HepG2 (cell line): Measurements from ENCODE around the gene TAB3. TPM values are rescaled to one million over a fixed set of nuclear protein-coding genes. Genes with fewer than 3 reads are reported as not detected.

ENCODE experiments used
- ATAC-seq: fragments of 200-7000 bp; cut with Tn5 transposase; 3 replicates; pipeline ENCODE4 v1.9.1; 2020; ENCODE audit warnings: mild to moderate bottlenecking, moderate library complexity
- BruUV-seq: library from RNA; stranded (reverse); fragments of 400-500 nt; replicated peaks from 2 replicates; lab custom pipeline; 2021; lab: Mats Ljungman, UMichigan
- CTCF ChIA-PET: fragments of 300-600 bp; formaldehyde crosslinking; extraction: SDS; loops from one replicate; lab custom pipeline; 2021; ENCODE audit warnings: low total read pairs, inconsistent platforms, low intra/inter-chr PET ratio; lab: Yijun Ruan, JAX
- POLR2A ChIA-PET: fragments of 350-600 bp; sonication (Branson Sonifier 250); formaldehyde crosslinking; loops from one replicate; lab custom pipeline; 2020; ENCODE audit warnings: antibody characterized with exemption, inconsistent platforms; lab: Yijun Ruan, JAX
- DNase-seq: peaks from one replicate; pipeline ENCODE4 v3.0.0-alpha.2; 2015; ENCODE audit warnings: low spot score
- FAIRE-seq: peaks from 3 replicates; lab custom pipeline; 2011; peaks lifted over from hg19 to GRCh38; lab: Jason Lieb, UNC
- H2AFZ ChIP-seq: one replicate; pipeline ENCODE4 v1.6.1; 2011; ENCODE audit warnings: low read length, inconsistent platforms
- H3K27ac ChIP-seq: fragments of 300-600 bp; 3 replicates; pipeline ENCODE4 v1.8.0; 2011; ENCODE audit warnings: mixed run types, mild to moderate bottlenecking, mixed read lengths, low read length, inconsistent platforms; ENCODE audit not compliant: insufficient read depth; ENCODE audit errors: extremely low read length
- H3K27me3 ChIP-seq, 2 experiments: fragments of 200-600 bp in 1 of 2; 2 replicates in 1 of 2; 3 replicates in 1 of 2; pipeline versions ENCODE4 v1.6.0 to v1.8.0; 2011; ENCODE audit warnings: low read length in 2 of 2, mild to moderate bottlenecking in 2 of 2, moderate library complexity in 2 of 2, inconsistent platforms in 1 of 2; ENCODE audit not compliant: insufficient read depth in 2 of 2, control insufficient read depth in 1 of 2
- H3K36me3 ChIP-seq, 2 experiments: fragments of 200-600 bp in 1 of 2; replicated peaks in 1 of 2; 2 replicates in 1 of 2; 3 replicates in 1 of 2; pipeline versions ENCODE4 v1.5.1 to v1.8.0; 2011; ENCODE audit warnings: low read length in 2 of 2, inconsistent platforms in 1 of 2; ENCODE audit not compliant: insufficient read depth in 2 of 2, control insufficient read depth in 1 of 2
- H3K4me1 ChIP-seq: 2 replicates; pipeline ENCODE4 v1.5.1; 2012; ENCODE audit warnings: low read length, inconsistent platforms; ENCODE audit not compliant: insufficient read depth
- H3K4me2 ChIP-seq: 2 replicates; pipeline ENCODE4 v1.6.0; 2011; ENCODE audit warnings: low read depth, low read length, inconsistent platforms
- H3K4me3 ChIP-seq, 3 experiments: fragments of 200-600 bp in 1 of 3; sonication (generic), shearing (Covaris generic) in 1 of 3; replicated peaks in 1 of 3; 2 replicates each; pipeline ENCODE4 v1.5.1; 2011 to 2016; ENCODE audit warnings: low read length in 3 of 3, inconsistent platforms in 2 of 3, low read depth in 2 of 3, mild to moderate bottlenecking in 2 of 3, control low read depth in 1 of 3, mixed read lengths in 1 of 3; ENCODE audit not compliant: insufficient read depth in 1 of 3
- H3K79me2 ChIP-seq: one replicate; pipeline ENCODE4 v1.6.1; 2011; ENCODE audit warnings: low read length, inconsistent platforms; ENCODE audit not compliant: insufficient read depth
- H3K9ac ChIP-seq: 2 replicates; pipeline ENCODE4 v1.6.0; 2011; ENCODE audit warnings: mild to moderate bottlenecking, low read depth, low read length, inconsistent platforms; ENCODE audit not compliant: insufficient read depth
- H3K9me3 ChIP-seq: 2 replicates; pipeline ENCODE4 v1.5.1; 2012; ENCODE audit warnings: mild to moderate bottlenecking, low read length
- H4K20me1 ChIP-seq: 2 replicates; pipeline ENCODE4 v1.6.0; 2011; ENCODE audit warnings: inconsistent platforms, mild to moderate bottlenecking, low read length, moderate library complexity; ENCODE audit not compliant: insufficient read depth
- CCAR2 ChIP-seq: fragments of 200-400 bp; formaldehyde crosslinking; optimal IDR thresholded peaks from 2 replicates; pipeline ENCODE3; 2018; ENCODE audit warnings: low read depth, mild to moderate bottlenecking, low read length, moderate library complexity
- CENPX ChIP-seq: sonication (generic); formaldehyde crosslinking; IDR thresholded peaks from 2 replicates; pipeline ENCODE4 v1.9.0; 2021; ENCODE audit warnings: mild to moderate bottlenecking, missing genetic modification reagents, moderate library complexity
- DMAP1 ChIP-seq: IDR thresholded peaks from 2 replicates; pipeline ENCODE4 v1.6.1; 2016
- GATA4 ChIP-seq: sonication (generic); IDR thresholded peaks from 2 replicates; pipeline ENCODE4 v1.6.1; 2016; ENCODE audit warnings: antibody characterized with exemption, low read depth, borderline replicate concordance
- HNRNPH1 ChIP-seq: fragments of 200-400 bp; formaldehyde crosslinking; optimal IDR thresholded peaks from 2 replicates; pipeline ENCODE3; 2017; ENCODE audit warnings: mild to moderate bottlenecking, low read depth, low read length
- MZF1 ChIP-seq: sonication (generic); formaldehyde crosslinking; IDR thresholded peaks from 2 replicates; pipeline ENCODE4 v1.8.1; 2023; ENCODE audit warnings: mild to moderate bottlenecking, missing genetic modification reagents, borderline replicate concordance
- NFYC ChIP-seq: IDR thresholded peaks from 2 replicates; pipeline ENCODE4 v1.6.1; 2016; ENCODE audit warnings: missing genetic modification reagents, missing compliant biosample characterization
- SNRNP70 ChIP-seq: fragments of 200-400 bp; formaldehyde crosslinking; IDR thresholded peaks from 2 replicates; pipeline ENCODE4 v1.6.1; 2017; ENCODE audit warnings: mild to moderate bottlenecking, low read depth, low read length, moderate library complexity
- SSRP1 ChIP-seq: IDR thresholded peaks from 2 replicates; pipeline ENCODE4 v1.6.1; 2016; ENCODE audit warnings: control low read depth
- XBP1 ChIP-seq: sonication (generic); formaldehyde crosslinking; IDR thresholded peaks from 2 replicates; pipeline ENCODE4 v1.5.0; 2020; ENCODE audit warnings: missing genetic modification reagents
- ZFP37 ChIP-seq: sonication (generic); formaldehyde crosslinking; IDR thresholded peaks from 2 replicates; pipeline ENCODE4 v1.4.0; 2020; ENCODE audit warnings: missing genetic modification reagents, borderline replicate concordance
- ZNF30 ChIP-seq: sonication (generic); formaldehyde crosslinking; IDR thresholded peaks from 2 replicates; pipeline ENCODE4 v1.5.0; 2020; ENCODE audit warnings: mild to moderate bottlenecking, missing genetic modification reagents
- ZNF546 ChIP-seq: sonication (generic); formaldehyde crosslinking; conservative IDR thresholded peaks from 2 replicates; pipeline ENCODE4 v1.8.1; 2023; ENCODE audit warnings: mild to moderate bottlenecking, missing genetic modification reagents
- WGBS: methylation state at CpG from one replicate; pipeline ENCODE4 v1.1.6; 2017; ENCODE audit warnings: low lambda C conversion rate; 5-methylcytosine and 5-hydroxymethylcytosine counted together
- in situ Hi-C: cut with HindIII; loops from 2 replicates; pipeline ENCODE4 v1.10.0; 2017; ENCODE audit warnings: low pct_unique_long_range_greater_than_20kb; ENCODE audit not compliant: extremely low pct_ligation_motif_present
- intact Hi-C: fragments of 100-400 bp; cut with micrococcal nuclease; formaldehyde crosslinking; loops from one replicate; pipeline ENCODE4 v1.10.0; 2022; ENCODE audit not compliant: unreplicated experiment
- polyA plus RNA-seq, 8 experiments: library from polyadenylated mRNA; depleted of rRNA in 3 of 8; stranded (reverse) in 7 of 8; unstranded in 1 of 8; fragments of >200 nt; fragmentation: Illumina TruSeq in 4 of 8; extraction: Trizol in 4 of 8; gene quantifications; 2 replicates each; pipeline versions ENCODE4 v1.2.1 to v1.2.3, GENCODE V29; 2011 to 2016; ENCODE audit warnings: low read depth in 4 of 8, missing spikeins in 1 of 8, mixed read lengths in 1 of 8; ENCODE audit not compliant: insufficient read depth in 1 of 8
- total RNA-seq, 5 experiments: library from RNA; depleted of rRNA; stranded (reverse); fragments of >200 nt; fragmentation: Illumina TruSeq; extraction: Trizol; gene quantifications; 2 replicates each; pipeline ENCODE4 v1.2.3, GENCODE V29; 2016; ENCODE audit warnings: low read depth in 1 of 5
- TF ChIP-seq, protein P1 (sequence below): sonication (generic); formaldehyde crosslinking; conservative IDR thresholded peaks from 2 replicates; pipeline ENCODE4 v1.5.0; 2020; ENCODE audit warnings: missing genetic modification reagents
- TF ChIP-seq, protein P2 (sequence below): IDR thresholded peaks from 2 replicates; pipeline ENCODE4 v1.6.1; 2016; ENCODE audit warnings: low read depth, borderline replicate concordance
- TF ChIP-seq, protein P3 (sequence below): sonication (generic); formaldehyde crosslinking; IDR thresholded peaks from 2 replicates; pipeline ENCODE4 v1.5.1; 2020; ENCODE audit warnings: missing genetic modification reagents, mild to moderate bottlenecking, borderline replicate concordance

Gene TAB3
- total and polyA plus RNA-seq, 2 of the 13 experiments (the other 11 are each of a cell fraction or from before 2014, with no cell fraction given), result 27.2 to 59.8 TPM

DNA sequence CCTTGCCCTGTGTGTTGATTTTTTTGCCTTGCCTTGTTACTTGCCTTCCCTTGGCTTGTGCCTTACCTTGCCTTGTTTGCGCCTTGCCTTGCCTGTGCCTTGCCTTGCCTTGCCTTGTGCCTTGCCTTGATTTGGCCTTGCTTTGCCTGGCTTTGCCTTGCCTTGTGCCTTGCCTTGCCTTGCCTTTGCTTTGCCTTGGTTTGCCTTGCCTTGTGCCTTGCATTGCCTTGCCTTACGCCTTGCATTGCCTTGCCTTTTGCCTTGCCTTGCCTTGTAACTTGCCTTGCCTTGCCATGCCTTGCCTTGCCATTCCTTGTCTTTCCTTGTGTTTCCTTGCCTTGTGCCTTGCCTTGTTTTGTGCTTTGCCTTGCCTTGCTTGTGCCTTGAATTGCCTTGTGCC lies 94.6 kb downstream of the TAB3 start:
- H3K36me3 ChIP-seq, result no peaks in the 10 kb centered on the region
- no peak overlapping the region for H3K4me2 ChIP-seq
- no peak overlapping the region for H3K9ac ChIP-seq
- POLR2A ChIA-PET, result no interaction called here
- no peak overlapping the region for H2AFZ ChIP-seq
- FAIRE-seq, result no peak
- TF ChIP-seq MZF1 (CRISPR knock-in tag) (no peak), CCAR2 (no peak), NFYC (CRISPR knock-in tag) (no peak), XBP1 (CRISPR knock-in tag) (no peak), SSRP1 (CRISPR knock-in tag) (no peak), ZNF30 (CRISPR knock-in tag) (no peak), ZFP37 (no peak), CENPX (no peak), DMAP1 (CRISPR knock-in tag) (no peak), SNRNP70 (no peak), GATA4 (no peak), HNRNPH1 (no peak), ZNF546 (CRISPR knock-in tag) (no peak)
- TF ChIP-seq, protein P1, sequence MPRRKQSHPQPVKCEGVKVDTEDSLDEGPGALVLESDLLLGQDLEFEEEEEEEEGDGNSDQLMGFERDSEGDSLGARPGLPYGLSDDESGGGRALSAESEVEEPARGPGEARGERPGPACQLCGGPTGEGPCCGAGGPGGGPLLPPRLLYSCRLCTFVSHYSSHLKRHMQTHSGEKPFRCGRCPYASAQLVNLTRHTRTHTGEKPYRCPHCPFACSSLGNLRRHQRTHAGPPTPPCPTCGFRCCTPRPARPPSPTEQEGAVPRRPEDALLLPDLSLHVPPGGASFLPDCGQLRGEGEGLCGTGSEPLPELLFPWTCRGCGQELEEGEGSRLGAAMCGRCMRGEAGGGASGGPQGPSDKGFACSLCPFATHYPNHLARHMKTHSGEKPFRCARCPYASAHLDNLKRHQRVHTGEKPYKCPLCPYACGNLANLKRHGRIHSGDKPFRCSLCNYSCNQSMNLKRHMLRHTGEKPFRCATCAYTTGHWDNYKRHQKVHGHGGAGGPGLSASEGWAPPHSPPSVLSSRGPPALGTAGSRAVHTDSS (CRISPR knock-in tag), result no peak
- TF ChIP-seq, protein P2, sequence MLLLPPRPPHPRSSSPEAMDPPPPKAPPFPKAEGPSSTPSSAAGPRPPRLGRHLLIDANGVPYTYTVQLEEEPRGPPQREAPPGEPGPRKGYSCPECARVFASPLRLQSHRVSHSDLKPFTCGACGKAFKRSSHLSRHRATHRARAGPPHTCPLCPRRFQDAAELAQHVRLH (CRISPR knock-in tag), result no peak
- TF ChIP-seq, protein P3, sequence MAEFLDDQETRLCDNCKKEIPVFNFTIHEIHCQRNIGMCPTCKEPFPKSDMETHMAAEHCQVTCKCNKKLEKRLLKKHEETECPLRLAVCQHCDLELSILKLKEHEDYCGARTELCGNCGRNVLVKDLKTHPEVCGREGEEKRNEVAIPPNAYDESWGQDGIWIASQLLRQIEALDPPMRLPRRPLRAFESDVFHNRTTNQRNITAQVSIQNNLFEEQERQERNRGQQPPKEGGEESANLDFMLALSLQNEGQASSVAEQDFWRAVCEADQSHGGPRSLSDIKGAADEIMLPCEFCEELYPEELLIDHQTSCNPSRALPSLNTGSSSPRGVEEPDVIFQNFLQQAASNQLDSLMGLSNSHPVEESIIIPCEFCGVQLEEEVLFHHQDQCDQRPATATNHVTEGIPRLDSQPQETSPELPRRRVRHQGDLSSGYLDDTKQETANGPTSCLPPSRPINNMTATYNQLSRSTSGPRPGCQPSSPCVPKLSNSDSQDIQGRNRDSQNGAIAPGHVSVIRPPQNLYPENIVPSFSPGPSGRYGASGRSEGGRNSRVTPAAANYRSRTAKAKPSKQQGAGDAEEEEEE (CRISPR knock-in tag), result no peak
- no peaks in the 10 kb centered on the region for H4K20me1 ChIP-seq
- no peaks in the 10 kb centered on the region for H3K79me2 ChIP-seq
- ATAC-seq, result no peak
- BruUV-seq, result no TSS peak
- H3K9me3 ChIP-seq, result no peaks in the 10 kb centered on the region
- no peak overlapping the region for H3K4me3 ChIP-seq
- DNase-seq, result no peak
- H3K27me3 ChIP-seq, result no peaks in the 10 kb centered on the region
- H3K4me1 ChIP-seq, result no peaks in the 10 kb centered on the region
- CTCF ChIA-PET, result no interaction called here
- in situ Hi-C loops, result no loop called here
- 0% methylated on average over 2 of the region's 2 CpGs for WGBS
- H3K27ac ChIP-seq, result no peak overlapping the region
- intact Hi-C loops, result no loop called here
